Measurements from ENCODE around the gene GCN1.
"Not testable (repeated sequence)": the region's sequence is repeated elsewhere in the genome, so short reads cannot be mapped to it uniquely, and the experiment has no call there.

Gene GCN1

GRCh38 chr12:120213758-120214157 lies 19.2 kb upstream of the GCN1 start:
- DNase-seq (ENCODE audit: low read depth in 2 of 2) = no peak

GRCh38 chr12:120213182-120213581 lies 18.7 kb upstream of the GCN1 start:
- DNase-seq (ENCODE audit: low read depth in 2 of 2) = not testable (repeated sequence)

DNA sequence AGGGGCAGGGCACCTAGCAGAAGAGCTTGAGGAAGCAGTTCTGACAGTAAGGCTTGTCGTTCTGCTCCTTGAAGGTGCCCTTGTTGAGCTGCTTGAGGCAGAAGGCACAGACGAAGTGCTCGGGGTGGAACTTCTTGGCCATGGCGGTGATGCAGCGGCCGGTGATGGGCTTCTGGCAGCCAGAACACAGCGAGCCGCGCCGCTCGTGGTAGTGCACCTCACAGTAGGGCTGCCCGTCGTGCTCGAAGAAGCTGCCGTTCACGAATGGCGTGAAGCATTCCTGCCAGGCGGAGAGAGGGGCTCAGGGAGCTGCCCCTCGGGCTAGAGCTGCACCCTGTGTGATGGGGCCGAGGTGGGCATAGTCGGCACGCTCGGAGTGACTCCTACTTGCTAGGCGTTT lies 17.8 kb upstream of the GCN1 start:
- no peak for DNase-seq (ENCODE audit: low read depth in 2 of 2)

DNA sequence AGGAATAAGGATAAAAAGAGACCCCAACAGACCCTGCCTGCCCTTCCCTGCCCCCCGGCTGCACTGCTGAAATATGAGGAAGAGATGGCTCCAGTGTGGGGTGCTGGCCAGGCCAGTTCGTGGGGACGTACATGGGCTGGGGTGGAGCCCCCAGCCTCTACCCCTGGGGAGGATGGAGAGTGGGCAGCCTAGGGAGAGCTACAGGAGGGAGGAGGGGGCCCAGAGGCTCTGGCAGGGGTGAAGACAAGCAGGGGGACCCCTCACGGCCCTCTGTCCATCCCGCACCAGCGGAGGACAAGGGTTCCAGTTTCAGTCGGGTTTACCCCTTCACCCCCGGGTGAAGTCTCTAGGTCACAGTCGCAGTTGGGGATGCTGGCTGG lies 17.4 kb upstream of the GCN1 start:
- DNase-seq (ENCODE audit: low read depth in 2 of 2) = no peak

GRCh38 chr12:120211243-120211903 lies 16.9 kb upstream of the GCN1 start:
- no peak for DNase-seq (ENCODE audit: low read depth in 2 of 2)

DNA sequence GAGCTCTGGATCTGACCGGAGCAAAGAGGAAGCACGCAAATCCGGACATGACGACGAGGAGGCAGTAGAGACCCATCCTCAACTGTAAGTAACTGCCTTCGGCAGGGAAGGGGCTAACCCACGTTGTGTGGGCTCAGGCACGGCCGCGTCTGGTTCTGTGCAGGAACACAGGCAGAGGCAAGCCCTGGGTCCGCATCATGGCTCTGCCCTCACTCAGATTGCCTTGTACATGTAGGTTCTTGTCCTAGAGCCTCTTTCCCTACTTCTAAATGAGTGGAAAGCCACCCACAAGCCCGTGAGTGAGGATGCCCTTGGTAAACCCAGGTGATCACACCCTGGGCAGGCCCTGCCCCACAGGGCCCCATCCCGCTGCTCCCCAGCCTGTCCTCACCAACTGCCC lies 15.3 kb upstream of the GCN1 start:
- DNase-seq (ENCODE audit: low read depth in 2 of 2) = no peak

DNA sequence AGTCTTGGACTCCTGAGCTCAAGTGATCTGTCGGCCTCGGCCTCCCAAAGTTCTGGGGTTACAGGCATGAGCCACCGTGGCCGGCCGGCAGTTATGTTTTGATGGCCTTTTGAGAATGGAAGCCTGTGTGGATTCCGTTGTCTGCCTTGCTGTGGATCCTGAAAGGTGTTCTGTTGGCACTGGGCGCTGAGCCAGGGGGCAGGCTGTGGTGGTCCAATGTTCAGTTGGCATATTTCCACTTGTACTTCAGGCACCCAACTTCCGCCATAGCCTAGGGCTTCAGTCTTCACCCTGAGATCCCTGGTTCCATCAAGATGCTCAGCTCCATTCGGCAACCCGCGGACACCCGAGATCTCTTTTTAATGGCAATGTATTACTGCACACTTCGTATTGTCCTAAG lies 12.7 kb upstream of the GCN1 start:
- no peak for DNase-seq (ENCODE audit: low read depth in 2 of 2)

DNA sequence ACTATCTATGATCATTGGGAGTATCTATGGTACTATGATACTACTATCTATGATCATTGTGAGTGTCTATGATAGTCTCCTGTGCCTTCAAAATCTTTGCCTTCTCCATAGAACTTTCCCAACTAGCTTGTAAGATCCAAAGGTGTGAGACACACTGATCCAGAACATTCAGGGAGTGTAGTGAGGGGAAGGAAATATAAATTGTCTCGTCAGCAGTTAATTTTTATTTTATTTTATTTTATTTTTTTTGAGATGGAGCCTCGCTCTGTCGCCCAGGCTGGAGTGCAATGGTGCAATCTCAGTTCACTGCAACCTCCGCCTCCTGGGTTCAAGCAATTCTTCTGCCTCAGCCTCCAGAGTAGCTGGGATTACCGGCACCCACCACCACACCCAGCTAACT lies 12.3 kb upstream of the GCN1 start:
- not testable (repeated sequence) for DNase-seq (ENCODE audit: low read depth in 2 of 2)

- DNase-seq (ENCODE audit: low read depth in 2 of 2) = no peak
Observed at GRCh38 chr12:120206228-120206627, 11.7 kb upstream of the GCN1 start.

DNA sequence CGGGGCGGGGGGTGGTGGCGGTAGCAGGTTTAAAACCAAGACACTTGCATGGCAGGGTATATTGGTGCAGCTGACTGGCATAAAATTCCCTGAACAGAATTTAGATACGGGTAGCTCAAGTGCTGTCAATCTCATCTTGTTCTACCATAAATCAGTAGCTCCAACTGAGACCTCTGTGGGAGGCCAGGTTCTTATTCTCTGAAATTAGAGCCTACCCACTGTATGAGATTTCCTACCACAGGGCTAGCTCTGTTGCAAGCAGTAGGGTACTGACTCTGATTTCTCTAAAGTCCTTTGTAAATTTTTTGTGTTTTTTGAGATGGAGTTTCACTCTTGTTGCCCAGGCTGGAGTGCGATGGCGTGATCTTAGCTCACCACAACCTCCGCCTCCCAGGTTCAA lies 9.7 kb upstream of the GCN1 start:
- DNase-seq (ENCODE audit: low read depth in 2 of 2) = no peak

DNA sequence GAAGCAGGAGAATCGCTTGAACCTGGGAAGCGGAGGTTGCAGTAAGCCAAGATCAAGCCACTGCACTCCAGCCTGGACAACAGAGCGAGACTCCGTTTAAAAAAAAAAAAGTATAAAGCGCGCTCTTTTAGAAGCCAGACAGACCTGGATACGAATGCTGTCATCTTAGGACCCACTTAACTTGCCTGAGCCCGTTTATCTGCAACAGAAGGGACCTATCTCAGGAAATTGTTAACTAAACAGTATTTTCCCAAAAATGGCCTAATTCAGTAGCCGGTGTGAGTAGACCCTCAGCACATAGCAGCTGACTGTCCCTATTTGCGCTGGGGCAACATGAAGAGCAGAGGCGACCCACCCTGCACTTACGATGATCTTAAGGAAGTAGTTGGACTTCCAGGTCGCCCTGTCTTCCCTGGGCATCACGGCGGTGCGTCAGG lies 5.9 kb upstream of the GCN1 start:
- DNase-seq (ENCODE audit: low read depth in 2 of 2) = no peak

- no peak for DNase-seq (ENCODE audit: low read depth in 2 of 2)
Observed at GRCh38 chr12:120199595-120200306, 5.2 kb upstream of the GCN1 start.

DNA sequence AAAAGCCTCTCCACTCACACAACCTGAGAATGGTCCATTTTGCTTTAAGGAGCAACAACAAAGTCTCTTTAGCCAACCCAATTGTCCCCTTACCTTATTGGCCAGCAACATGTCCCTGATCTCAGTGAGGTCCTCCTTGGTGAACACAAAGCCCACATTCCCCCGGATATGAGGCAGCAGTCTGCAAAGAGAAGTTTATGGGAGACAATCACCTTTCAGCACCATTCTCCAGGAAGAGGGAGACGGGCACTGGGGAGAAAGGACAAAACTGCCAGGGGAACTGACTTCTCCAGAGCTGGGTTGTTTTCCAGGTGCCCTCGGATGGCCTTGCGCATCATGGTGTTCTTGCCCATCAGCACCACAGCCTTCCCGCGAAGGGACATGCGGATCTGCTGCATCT lies 4.5 kb upstream of the GCN1 start:
- no peak for DNase-seq (ENCODE audit: low read depth in 2 of 2)

DNA sequence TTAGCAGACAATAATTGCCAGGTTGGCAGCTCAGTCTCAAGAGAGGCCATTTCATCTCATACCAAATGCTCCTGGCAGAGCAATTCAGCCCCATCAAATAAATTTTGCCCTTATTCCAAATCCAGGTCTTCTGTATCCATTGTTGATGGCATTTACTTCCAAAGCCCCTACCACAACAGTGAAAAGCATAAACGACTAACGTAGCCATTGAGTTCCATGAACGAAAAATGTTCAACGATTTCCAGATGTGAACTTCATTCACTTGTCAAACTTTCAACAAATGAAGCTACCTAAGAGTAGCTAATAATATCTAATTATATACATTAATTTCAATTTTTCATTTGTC lies 3.0 kb upstream of the GCN1 start:
- DNase-seq (ENCODE audit: low read depth in 2 of 2) = no peak

DNA sequence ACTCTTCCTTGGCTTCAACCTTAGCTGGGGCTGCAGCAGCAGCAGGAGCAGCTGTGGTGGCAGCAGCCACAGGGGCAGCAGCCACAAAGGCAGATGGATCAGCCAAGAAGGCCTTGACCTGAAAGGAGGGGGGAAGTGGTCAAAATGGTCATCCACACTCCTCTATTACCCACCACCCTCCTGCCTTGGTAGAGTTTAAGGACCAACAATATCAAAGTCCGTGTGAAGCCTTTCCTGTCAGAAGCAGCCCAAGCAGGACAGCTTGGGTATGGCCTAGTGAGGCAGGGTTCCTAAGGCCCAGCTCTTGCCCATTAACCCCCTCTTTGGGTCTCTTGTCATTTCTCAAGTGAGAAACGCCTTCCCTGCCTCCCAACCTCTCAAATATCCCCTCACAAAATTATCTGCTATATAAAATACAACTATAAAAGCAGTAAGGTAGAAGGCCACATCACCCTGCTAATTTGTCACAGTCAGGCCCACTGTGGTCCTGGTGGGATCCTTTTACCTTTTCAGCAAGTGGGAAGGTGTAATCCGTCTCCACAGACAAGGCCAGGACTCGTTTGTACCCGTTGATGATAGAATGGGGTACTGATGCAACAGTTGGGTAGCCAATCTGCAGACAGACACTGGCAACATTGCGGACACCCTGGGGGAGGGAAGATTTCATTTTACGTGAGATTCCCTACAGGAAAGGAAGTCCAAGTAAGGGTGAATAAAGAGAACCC lies 2.5 kb upstream of the GCN1 start:
- not testable (repeated sequence) for DNase-seq (ENCODE audit: low read depth in 2 of 2)

DNA sequence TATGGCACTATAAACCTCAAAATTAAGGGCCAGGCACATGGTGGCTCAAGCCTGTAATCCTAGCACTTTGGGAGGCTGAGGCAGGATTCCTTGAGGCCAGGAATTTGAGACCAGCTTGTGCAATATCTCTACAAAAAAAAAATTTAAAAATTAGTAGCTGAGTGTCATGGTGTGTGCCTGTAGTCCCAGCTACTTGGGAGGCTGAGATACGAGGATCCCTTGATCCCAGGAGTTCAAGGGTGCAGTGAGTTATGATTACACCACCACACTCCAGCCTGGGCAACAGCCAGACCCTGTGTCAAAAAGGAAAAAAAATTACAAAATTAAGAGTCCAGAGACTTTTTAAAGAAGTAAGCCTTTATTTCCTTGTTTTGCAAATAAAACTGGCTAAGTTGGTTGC lies 1.8 kb upstream of the GCN1 start:
- DNase-seq (ENCODE audit: low read depth in 2 of 2) = no peak

GRCh38 chr12:120194226-120194533 lies 335 bp downstream of the GCN1 start:
- no peak for DNase-seq (ENCODE audit: low read depth in 2 of 2)

DNA sequence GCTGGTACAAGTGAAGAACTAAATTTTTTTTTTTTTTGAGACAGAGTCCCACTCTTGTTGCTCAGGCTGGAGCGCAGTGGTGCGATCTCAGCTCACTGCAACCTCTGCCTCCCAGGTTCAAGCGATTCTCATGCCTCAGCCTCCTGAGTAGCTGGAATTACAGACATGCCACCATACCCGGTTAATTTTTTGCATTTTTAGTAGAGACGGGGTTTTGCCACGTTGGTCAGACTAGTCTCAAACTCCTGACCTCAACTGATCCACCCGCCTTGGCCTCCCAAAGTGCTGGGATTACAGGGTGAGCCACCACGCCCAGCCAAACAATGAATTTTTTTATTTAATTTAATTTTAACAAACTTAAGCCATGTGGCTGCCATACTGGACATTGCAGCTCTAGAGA lies 1.2 kb downstream of the GCN1 start:
- DNase-seq (ENCODE audit: low read depth in 2 of 2) = not testable (repeated sequence)

- DNase-seq (ENCODE audit: low read depth in 2 of 2) = no peak
Observed at GRCh38 chr12:120190985-120191480, 3.5 kb downstream of the GCN1 start.

GRCh38 chr12:120190386-120190785 lies 4.1 kb downstream of the GCN1 start:
- no peak for DNase-seq (ENCODE audit: low read depth in 2 of 2)

DNA sequence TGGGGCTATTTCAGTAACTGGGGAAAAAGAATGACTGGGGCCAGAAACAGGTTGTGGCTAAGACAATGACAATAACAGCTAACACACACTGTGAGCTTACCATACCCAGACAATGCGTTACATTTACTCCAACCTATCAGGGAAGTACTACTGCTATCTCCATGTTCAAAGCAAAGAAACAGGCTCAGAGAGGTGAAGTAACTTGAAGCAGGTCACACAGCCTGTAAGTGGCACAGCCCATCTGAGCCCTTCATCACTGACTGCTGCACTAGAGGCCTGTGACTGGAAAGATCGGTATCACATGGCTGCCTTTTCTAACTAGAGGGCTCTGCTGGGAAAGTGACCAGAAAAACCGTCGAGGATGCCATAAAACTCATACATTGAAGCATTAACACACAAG lies 7.9 kb downstream of the GCN1 start:
- DNase-seq (ENCODE audit: low read depth in 2 of 2) = no peak

DNA sequence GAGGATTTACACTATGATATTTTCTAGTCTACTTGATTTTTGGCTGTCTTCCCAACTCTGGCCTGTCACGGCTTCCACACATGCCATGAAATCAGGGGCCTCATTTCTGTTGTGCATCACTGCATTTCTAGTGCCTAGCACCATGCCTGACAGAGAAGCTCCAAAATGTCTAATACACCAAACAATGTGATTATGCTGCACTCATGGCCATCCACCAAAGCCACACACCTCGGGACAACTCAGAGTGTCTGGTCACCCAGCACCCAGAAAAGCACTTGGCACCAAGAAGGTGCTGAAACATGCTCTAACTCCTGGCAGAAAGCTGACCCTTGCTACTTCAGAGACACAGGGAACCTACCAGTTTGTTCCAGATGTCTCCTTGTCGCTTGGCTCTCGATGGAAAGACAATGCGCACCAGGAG lies 11.3 kb downstream of the GCN1 start:
- DNase-seq (ENCODE audit: low read depth in 2 of 2) = no peak

DNA sequence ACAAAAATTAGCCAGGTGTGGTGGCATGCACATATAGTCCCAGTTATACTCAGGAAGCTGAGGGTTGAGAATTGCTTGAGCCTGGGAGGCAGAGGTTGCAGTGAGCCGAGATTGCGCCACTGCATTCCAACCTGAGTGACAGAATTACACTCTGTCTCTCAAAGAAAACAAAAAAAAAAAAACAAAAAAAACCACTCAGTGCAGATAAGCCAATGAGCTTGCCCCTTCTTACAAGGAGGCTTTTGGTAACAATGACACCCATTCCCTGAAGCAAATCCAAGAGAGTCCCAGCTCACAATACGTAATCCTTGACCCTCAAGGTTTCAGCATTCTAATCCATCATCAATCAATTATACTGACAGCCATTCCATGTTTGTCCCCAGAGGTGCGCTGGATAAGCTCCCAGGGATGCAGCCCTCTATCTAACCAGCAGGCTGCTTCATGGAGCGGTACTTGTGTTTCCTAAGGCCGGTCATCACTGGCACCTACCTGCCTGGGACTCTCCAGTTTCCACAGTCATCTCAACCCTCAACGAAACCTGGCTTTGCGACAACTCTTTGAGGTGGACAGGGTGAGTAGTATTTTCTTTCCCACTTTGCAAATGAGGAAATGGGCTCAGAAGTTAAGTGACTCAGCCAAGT lies 12.4 kb downstream of the GCN1 start:
- DNase-seq (ENCODE audit: low read depth in 2 of 2) = no peak
